HepG2 (cell line): Measurements from ENCODE around the gene ALG14. TPM values are rescaled to one million over a fixed set of nuclear protein-coding genes. Genes with fewer than 3 reads are reported as not detected.

Experiments used
- BRD4 ChIP-seq: sonication (generic); formaldehyde crosslinking; IDR thresholded peaks from 2 replicates; pipeline ENCODE4 v1.4.0; 2020; ENCODE audit warnings: missing genetic modification reagents
- FOXA3 ChIP-seq: IDR thresholded peaks from 2 replicates; pipeline ENCODE4 v1.6.1; 2016; ENCODE audit warnings: missing genetic modification reagents, missing compliant biosample characterization
- FOXM1 ChIP-seq: sonication (generic); formaldehyde crosslinking; IDR thresholded peaks from 2 replicates; pipeline ENCODE4 v1.5.0; 2020; ENCODE audit warnings: missing genetic modification reagents
- IKZF4 ChIP-seq: sonication (generic); formaldehyde crosslinking; IDR thresholded peaks from 2 replicates; pipeline ENCODE4 v1.5.1; 2020; ENCODE audit warnings: borderline replicate concordance, mild to moderate bottlenecking, low read depth, missing genetic modification reagents; ENCODE audit errors: not compliant biosample characterization
- KLF16 ChIP-seq, 2 experiments: sonication (generic) in 1 of 2; formaldehyde crosslinking in 1 of 2; IDR thresholded peaks; 2 replicates each; pipeline versions ENCODE4 v1.6.1 to v1.8.0; 2016 to 2023; ENCODE audit warnings: missing genetic modification reagents in 2 of 2, missing compliant biosample characterization in 1 of 2
- MTF2 ChIP-seq: sonication (generic); formaldehyde crosslinking; IDR thresholded peaks from 2 replicates; pipeline ENCODE4 v1.5.0; 2020; ENCODE audit warnings: missing genetic modification reagents, borderline replicate concordance
- RXRB ChIP-seq: IDR thresholded peaks from 2 replicates; pipeline ENCODE4 v1.6.1; 2016; ENCODE audit warnings: borderline replicate concordance, missing genetic modification reagents, missing compliant biosample characterization
- SOX6 ChIP-seq, 2 experiments: fragments of 450-650 bp in 1 of 2; sonication (generic) in 1 of 2; formaldehyde crosslinking in 1 of 2; IDR thresholded peaks; 2 replicates each; pipeline versions ENCODE4 v1.4.0 to v1.6.1; 2017 to 2020; ENCODE audit warnings: antibody characterized with exemption in 1 of 2, mild to moderate bottlenecking in 1 of 2, missing genetic modification reagents in 1 of 2
- THAP9 ChIP-seq: sonication (generic); formaldehyde crosslinking; IDR thresholded peaks from 2 replicates; pipeline ENCODE4; 2020; ENCODE audit warnings: missing genetic modification reagents, mild to moderate bottlenecking, borderline replicate concordance
- ZBTB43 ChIP-seq: sonication (generic); formaldehyde crosslinking; conservative IDR thresholded peaks from 2 replicates; pipeline ENCODE4 v1.4.0; 2020; ENCODE audit warnings: missing genetic modification reagents
- ZNF224 ChIP-seq: sonication (generic); formaldehyde crosslinking; IDR thresholded peaks from 2 replicates; pipeline ENCODE4 v1.5.0; 2020; ENCODE audit warnings: mild to moderate bottlenecking, missing genetic modification reagents
- ZNF232 ChIP-seq: sonication (generic); formaldehyde crosslinking; IDR thresholded peaks from 2 replicates; pipeline ENCODE4 v1.4.0; 2020; ENCODE audit warnings: missing genetic modification reagents, borderline replicate concordance
- ZNF607 ChIP-seq: sonication (generic); formaldehyde crosslinking; IDR thresholded peaks from 2 replicates; pipeline ENCODE4 v1.5.1; 2020; ENCODE audit warnings: missing genetic modification reagents, mild to moderate bottlenecking, borderline replicate concordance
- ZNF672 ChIP-seq: sonication (generic); formaldehyde crosslinking; IDR thresholded peaks from 2 replicates; pipeline ENCODE4 v1.8.1; 2022; ENCODE audit warnings: missing genetic modification reagents
- polyA plus RNA-seq, 8 experiments: library from polyadenylated mRNA; depleted of rRNA in 3 of 8; stranded (reverse) in 7 of 8; unstranded in 1 of 8; fragments of >200 nt; fragmentation: Illumina TruSeq in 4 of 8; extraction: Trizol in 4 of 8; gene quantifications; 2 replicates each; pipeline versions ENCODE4 v1.2.1 to v1.2.3, GENCODE V29; 2011 to 2016; ENCODE audit warnings: low read depth in 4 of 8, missing spikeins in 1 of 8, mixed read lengths in 1 of 8; ENCODE audit not compliant: insufficient read depth in 1 of 8
- total RNA-seq, 5 experiments: library from RNA; depleted of rRNA; stranded (reverse); fragments of >200 nt; fragmentation: Illumina TruSeq; extraction: Trizol; gene quantifications; 2 replicates each; pipeline ENCODE4 v1.2.3, GENCODE V29; 2016; ENCODE audit warnings: low read depth in 1 of 5
- TF ChIP-seq, protein P1 (sequence below): sonication (generic); formaldehyde crosslinking; IDR thresholded peaks from 2 replicates; pipeline ENCODE4 v1.5.1; 2020; ENCODE audit warnings: missing genetic modification reagents, mild to moderate bottlenecking, borderline replicate concordance
- TF ChIP-seq, protein P2 (sequence below): sonication (generic); formaldehyde crosslinking; IDR thresholded peaks from 2 replicates; pipeline ENCODE4 v1.9.0; 2021; ENCODE audit warnings: missing genetic modification reagents, borderline replicate concordance

ALG14 gene
- total and polyA plus RNA-seq, 2 of the 13 experiments (the other 11 are each of a cell fraction or from before 2014, with no cell fraction given) = 4.5 to 12.7 TPM

- 0 out of 2 replicates have a peak, but pooled peaks have one; percentile 47 for TF ChIP-seq ZBTB43 (CRISPR knock-in tag)
- no peak for TF ChIP-seq IKZF4 (CRISPR knock-in tag)
- TF ChIP-seq ZNF607 (CRISPR knock-in tag) = no peak
- 0 out of 2 replicates have a peak, but pooled peaks have one; percentile 26 for TF ChIP-seq RXRB (CRISPR knock-in tag)
- no peak for TF ChIP-seq MTF2 (CRISPR knock-in tag)
- TF ChIP-seq KLF16 (CRISPR knock-in tag; IDR thresholded peaks at IDR 0.05) = peak in 1 of 2 experiments; percentile 23; a peak in 1 of 4 replicates
- TF ChIP-seq FOXM1 (CRISPR knock-in tag) = no peak
- no peak for TF ChIP-seq THAP9 (CRISPR knock-in tag)
- peak; percentile 64 for TF ChIP-seq FOXA3 (CRISPR knock-in tag)
- no peak for TF ChIP-seq ZNF224 (CRISPR knock-in tag)
- no peak for TF ChIP-seq SOX6 (IDR thresholded peaks at IDR 0.05)
- peak; percentile 82 for TF ChIP-seq SOX6 (CRISPR knock-in tag; IDR thresholded peaks at IDR 0.05)
- TF ChIP-seq ZNF232 (CRISPR knock-in tag) = no peak
- TF ChIP-seq, protein P1, sequence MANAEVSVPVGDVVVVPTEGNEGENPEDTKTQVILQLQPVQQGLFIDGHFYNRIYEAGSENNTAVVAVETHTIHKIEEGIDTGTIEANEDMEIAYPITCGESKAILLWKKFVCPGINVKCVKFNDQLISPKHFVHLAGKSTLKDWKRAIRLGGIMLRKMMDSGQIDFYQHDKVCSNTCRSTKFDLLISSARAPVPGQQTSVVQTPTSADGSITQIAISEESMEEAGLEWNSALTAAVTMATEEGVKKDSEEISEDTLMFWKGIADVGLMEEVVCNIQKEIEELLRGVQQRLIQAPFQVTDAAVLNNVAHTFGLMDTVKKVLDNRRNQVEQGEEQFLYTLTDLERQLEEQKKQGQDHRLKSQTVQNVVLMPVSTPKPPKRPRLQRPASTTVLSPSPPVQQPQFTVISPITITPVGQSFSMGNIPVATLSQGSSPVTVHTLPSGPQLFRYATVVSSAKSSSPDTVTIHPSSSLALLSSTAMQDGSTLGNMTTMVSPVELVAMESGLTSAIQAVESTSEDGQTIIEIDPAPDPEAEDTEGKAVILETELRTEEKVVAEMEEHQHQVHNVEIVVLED = no peak
- TF ChIP-seq ZNF672 (CRISPR knock-in tag) = no peak
- TF ChIP-seq, protein P2, sequence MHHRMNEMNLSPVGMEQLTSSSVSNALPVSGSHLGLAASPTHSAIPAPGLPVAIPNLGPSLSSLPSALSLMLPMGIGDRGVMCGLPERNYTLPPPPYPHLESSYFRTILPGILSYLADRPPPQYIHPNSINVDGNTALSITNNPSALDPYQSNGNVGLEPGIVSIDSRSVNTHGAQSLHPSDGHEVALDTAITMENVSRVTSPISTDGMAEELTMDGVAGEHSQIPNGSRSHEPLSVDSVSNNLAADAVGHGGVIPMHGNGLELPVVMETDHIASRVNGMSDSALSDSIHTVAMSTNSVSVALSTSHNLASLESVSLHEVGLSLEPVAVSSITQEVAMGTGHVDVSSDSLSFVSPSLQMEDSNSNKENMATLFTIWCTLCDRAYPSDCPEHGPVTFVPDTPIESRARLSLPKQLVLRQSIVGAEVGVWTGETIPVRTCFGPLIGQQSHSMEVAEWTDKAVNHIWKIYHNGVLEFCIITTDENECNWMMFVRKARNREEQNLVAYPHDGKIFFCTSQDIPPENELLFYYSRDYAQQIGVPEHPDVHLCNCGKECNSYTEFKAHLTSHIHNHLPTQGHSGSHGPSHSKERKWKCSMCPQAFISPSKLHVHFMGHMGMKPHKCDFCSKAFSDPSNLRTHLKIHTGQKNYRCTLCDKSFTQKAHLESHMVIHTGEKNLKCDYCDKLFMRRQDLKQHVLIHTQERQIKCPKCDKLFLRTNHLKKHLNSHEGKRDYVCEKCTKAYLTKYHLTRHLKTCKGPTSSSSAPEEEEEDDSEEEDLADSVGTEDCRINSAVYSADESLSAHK (CRISPR knock-in tag) = no peak
- TF ChIP-seq BRD4 (CRISPR knock-in tag) = no peak
Measured at GRCh38 chr1:95068956-95069709, 3.6 kb downstream of the ALG14 start (continued).
